Measurements from ENCODE around the gene COPG1.
A peak's percentile ranks its signal among the peaks of the same experiment; 100 is the strongest.
"Not testable (repeated sequence)": the region's sequence is repeated elsewhere in the genome, so short reads cannot be mapped to it uniquely, and the experiment has no call there.

Gene COPG1

DNA sequence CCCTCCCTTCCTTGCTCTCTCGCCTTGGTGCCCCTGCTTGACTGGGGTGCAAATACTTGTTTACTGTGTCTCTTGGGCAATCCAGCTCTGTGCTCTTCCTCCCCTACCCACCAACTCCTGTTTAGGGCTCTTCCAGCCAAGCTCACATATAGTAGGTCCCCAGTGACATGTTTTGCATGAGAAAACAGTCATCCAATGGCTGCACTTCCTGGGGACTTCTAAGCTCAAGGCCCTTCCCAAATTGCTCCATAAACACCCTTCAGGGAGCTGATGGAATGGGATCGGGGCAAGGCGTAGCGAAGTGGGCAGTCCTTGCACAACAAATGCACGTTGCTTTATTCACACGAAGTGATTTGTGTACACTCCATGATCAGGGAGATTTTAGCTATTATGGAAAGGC, 9.4 kb upstream of the COPG1 start:
- DNase-seq (ENCODE audit: low read depth, low spot score): no peak

DNA sequence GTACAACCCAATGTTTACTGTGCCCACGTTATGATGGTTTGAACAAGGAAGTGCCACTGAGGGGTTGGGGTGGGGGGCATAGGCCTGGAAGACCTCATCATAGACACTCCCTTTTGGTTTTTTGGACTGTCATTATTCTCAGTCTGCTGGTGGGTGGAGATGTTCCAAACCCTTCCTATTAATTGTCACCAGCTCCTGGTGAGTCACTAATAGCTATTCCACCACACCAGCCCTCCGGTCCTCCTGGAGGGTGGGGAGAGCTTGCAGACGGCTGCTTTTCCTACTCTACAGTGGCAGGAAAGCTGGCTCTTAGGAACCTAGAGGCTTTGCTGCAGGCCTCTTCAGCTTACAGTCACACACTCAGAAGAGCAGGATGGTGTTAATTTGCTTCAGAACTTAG, 9.0 kb upstream of the COPG1 start:
- no peak for DNase-seq (ENCODE audit: low read depth, low spot score)

DNA sequence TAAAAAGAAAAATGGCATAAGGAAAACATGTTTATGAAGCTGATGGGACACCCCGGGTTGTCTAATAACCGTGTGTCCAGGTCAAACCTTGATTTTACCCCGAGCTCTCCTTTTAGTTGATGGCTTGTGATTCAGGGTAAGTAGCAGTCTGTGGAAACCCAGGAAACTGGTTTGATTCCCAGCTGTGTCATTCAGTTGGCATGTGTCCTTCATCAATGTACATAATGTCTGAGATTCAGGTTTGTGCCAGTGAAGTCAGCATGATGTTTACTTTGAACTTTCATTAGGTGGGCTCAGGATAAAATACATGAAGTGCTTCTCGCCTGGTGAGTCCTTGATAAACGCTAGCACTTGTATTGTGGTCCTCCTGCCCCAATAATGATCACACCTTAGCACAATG, 4.3 kb upstream of the COPG1 start:
- no peak for DNase-seq (ENCODE audit: low read depth, low spot score)

DNA sequence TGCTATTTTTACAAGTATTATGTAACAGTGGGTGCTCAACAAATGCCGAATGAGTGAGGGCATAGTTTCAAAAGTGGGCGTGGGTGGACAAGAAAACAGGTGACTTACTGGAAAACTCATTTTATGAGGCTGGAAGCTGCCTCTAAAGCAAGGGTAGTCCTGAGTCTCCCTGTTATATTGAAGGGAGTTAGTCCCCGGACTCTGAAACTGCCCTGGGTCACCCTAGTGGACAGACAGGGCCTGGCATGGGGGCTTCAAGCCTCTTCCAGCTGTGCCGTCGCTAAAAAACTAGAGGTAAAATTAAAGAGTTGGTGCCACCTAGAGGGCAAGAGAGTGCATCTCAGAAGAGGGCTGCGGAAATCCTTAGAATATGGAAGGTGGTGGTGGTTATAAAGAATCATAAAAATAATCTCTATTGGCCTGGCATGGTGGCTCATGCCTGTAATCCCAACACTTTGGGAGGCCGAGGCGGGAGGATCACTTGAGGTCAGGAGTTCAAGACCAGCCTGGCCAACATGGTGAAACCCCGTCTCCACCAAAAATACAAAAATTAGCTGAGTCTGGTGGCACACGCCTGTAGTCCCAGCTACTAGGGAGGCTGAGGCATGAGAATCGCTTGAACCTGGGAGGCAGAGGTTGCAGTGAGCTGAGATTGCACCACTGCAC, 3.6 kb upstream of the COPG1 start:
- DNase-seq (ENCODE audit: low read depth, low spot score): peak; percentile 93

DNA sequence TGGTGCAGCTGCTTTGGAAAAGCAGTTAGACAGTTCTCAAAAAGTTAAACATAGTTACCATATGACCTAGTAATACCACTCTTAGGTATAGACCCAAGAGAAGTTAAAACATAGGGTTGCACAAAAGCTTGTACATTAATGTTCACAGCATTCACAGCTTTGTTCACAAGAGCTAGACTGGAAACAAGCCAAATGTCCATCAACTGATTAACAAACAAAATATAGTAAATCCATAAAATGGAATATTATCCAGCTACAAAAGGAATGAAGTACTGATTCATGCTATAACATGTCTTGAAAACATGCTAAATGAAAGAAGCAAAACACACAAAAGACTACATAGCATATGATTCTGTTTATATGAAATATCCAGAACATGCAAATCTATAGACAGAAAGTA, 2.8 kb upstream of the COPG1 start:
- no peak for DNase-seq (ENCODE audit: low read depth, low spot score)

DNA sequence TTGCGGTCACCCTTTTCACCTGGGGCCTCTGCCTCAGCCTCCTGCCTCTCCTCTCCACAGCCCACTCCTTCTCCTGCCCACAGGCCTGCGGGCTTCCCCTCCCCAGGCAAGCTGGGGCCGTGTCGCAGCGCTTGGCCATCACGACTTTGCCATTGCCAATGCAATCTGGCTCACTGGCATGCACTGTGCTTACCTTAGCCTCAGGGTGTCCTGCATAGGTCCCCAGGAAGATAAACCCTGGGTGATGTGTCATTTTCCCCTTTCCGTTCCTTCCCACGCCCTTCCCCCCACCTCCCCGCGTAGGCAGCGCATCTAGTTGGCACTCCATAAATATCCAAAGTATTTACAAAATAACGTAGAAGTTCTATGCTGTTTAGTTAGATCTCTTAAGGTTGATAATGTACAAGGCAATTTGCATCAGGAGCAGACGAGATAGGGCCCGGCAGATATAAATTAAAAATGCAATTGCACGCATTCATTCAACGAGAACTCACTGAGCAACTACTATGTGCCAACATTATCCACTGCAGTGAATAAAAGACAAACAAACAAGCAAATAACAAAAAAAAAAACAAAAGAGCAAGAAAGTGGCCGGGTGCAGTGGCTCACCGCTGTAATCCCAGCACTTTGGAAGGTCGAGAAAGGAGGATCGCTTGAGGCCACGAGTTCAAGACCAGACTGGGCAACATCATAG, 973 bp upstream of the COPG1 start:
- no peak for DNase-seq (ENCODE audit: low read depth, low spot score)

DNA sequence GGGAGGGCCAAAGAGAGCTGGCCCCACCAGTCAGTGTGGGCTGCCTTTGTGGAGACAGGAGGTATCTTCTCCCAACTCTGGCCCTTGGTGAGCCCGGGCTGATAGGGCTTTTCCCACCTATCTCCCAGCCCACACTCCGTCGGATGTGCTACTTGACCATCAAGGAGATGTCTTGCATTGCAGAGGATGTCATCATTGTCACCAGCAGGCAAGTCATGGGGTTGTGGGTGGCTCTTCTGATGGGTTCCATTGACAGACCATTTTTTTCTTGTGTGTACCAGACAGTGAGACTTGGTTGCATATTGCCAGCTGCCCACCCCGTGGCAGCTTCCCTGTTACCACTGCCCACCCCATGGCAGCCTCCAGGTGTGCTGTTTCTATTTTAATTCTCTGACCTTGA, 3.3 kb downstream of the COPG1 start:
- no peak for DNase-seq (ENCODE audit: low read depth, low spot score)

DNA sequence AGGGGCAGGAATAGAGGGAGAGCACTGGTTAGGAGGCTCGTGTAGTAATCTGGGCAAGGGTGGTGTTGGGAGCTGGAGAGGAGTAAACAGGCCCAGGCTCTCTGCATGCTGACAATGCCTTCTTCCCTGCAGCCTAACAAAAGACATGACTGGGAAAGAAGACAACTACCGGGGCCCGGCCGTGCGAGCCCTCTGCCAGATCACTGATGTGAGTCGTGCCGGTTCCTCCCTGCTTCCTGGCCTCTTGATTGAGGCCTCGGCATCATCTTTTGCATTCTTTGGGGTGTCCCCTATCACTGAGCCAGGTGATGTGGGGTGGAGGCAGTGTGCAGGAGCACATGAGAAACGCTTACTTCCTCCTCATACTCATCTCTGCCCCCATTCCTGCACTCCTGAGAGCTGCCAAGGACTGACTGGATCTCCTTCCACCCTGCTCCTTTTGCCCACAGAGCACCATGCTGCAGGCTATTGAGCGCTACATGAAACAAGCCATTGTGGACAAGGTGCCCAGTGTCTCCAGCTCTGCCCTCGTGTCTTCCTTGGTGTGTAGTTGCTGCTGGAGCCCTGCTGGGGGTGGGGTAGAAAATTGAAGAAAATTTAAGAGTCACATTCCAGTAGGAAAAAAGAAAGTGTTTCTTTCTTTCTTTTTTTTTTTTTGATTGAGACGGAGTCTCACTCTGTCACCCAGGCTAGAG, 5.3 kb downstream of the COPG1 start:
- DNase-seq (ENCODE audit: low read depth, low spot score): no peak

DNA sequence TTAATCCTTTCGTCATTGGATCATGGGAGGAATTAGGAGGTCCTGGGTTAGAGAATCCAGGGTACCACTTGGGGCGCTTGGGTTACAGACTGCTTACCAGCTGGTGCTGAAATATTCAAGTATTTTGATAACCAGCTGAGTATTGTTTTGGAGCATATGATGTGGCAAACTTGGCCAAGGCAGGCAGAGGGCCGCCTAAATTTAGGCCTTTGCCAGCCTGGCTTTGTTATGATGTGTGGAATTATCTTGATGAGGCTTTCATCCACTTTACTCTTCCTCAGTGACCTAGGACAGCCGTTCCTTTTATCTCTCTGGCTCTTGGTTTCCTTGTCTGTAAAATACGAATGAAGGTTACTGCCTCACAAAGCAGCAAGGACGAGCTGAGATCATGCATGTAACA, 6.9 kb downstream of the COPG1 start:
- no peak for DNase-seq (ENCODE audit: low read depth, low spot score)

DNA sequence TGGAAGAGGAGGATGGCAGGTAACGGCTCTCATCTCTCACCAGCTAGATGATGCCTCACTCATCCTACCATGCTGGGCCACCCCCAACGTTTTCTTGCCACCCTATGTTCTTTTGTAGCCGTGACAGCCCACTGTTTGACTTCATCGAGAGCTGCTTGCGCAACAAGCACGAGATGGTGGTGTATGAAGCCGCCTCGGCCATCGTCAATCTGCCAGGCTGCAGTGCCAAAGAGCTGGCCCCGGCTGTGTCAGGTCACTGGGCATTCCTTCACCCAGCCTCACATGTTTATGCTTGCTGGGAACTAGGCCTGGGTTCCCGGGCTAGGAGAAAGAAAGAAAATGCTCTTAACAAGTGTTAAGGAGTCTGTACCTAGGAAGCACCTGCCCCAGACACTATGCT, 8.2 kb downstream of the COPG1 start:
- DNase-seq (ENCODE audit: low read depth, low spot score): no peak

DNA sequence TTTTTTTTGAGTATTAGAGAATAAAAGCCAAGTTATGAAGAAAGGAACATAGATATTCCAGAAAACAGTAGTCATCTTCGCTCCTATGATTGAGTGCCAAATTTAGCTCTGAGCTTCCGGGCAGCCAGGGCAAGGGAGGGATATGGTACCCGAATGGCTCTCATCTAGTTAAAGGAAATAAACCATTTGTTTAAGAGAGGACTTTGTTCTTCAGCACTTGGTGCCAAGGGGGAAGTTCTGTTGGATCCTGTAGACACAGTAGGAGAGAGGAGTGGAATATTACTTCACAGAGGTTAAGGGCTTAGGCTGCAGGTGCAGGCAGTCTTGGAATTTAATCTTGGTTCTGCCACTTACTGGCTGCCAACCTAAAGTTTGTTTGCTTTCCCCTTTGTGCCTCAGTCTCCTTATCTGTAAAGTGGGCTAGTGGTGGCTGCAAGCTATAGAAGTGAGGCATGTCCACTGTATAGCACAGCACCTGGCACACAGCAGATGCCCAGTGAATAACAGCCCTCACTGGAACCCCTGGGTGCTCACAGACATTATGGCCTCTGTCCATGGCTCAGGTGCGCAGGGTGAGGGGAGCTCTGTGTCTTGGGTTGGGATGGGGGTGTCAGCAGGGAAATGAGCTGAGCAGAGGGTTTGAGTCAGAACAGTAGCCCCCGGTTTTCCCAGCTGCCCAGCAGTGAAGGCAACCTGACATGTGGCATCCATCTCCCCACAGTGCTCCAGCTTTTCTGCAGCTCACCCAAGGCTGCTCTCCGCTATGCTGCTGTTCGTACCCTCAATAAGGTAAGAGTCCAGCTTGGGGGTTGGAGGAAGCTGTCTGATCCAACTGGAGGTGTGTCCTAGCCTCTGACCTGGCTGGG, 10.4 kb downstream of the COPG1 start:
- no peak for DNase-seq (ENCODE audit: low read depth, low spot score)

DNA sequence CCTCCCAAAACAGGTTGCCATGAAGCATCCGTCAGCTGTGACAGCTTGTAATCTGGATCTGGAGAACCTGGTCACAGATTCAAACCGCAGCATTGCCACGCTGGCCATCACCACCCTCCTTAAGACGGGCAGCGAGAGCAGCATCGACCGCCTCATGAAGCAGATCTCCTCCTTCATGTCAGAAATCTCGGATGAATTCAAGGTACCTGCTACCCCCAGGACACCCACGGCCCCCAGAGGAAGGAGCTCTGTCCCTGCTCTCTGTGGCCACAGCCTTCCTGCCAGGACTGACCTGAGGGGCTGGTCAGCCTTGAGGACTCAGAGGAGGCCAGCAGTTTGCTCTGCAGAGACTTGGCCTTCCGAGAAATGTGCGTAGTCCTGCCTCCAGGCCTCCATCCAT, 11.2 kb downstream of the COPG1 start:
- no peak for DNase-seq (ENCODE audit: low read depth, low spot score)

DNA sequence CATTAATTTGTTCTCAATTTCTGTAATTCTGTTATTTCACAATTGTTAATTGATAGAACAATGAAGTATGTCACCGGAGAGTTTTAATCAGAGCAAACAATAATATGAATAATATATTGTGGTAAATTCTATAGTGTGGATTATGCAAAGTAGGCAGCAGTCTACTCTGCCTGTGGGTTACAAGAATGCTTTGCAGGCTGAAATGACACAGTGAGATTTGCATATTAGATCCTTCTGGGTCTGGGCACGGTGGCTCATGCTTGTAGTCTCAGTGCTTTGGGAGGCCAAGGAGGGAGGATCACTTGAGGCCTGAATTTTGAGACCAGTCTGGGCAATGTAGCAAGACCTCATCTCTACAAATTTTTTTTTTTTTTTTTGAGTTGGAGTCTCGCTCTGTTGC, 12.5 kb downstream of the COPG1 start:
- DNase-seq (ENCODE audit: low read depth, low spot score): no peak

DNA sequence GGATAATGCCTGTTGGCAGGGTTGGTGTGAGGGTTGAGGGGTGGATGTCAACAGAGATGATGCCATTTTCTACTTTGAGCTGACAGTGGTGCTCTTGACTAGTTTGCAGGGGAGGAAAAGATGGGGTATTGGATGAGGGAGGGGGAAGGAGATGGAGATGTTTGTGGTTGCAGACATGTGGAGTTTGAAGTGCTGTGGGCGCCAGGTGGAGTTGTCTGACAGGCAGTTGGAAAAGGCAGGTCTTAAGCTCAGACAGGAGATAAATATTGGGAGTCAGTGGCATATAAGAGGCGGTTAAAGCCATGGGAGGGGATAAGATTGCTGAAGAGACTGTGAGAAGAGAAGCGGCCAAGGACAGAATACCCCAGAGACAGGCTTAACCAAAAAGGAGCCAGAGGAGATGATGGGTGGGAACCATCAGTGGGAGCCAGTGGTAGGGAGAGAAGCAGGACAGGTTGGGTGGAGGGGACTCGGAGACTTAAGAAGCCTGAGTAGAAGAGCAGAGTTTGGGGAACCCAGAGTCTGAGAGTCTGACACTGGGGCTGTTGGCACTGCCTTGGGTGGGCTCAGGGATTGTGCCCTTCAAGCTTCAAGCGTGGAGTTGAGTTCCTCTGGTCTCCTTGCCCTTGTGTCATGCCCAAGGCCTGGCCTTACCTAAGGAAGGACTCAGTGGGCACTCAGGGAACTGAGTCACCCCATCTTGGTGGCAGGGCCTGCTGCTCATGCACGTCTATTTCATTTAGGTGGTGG, 13.9 kb downstream of the COPG1 start:
- DNase-seq (ENCODE audit: low read depth, low spot score): no peak

DNA sequence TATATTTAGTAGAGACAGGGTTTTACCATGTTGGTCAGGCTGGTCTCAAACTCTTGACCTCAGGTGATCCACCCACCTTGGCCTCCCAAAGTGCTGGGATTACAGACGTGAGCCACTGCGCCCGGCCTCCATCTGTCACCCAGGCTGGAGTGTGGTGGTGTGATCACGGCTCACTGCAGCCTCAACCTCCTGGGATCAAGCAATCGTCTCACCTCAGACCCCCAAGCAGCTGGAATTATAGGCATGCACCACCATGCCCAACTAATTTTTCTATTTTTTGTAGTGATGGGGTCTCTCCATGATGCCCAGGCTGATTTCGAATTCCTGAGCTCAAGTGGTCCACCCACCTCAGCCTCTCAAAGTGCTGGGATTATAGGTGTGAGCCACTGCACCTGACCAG, 15.6 kb downstream of the COPG1 start:
- DNase-seq (ENCODE audit: low read depth, low spot score): not testable (repeated sequence)

DNA sequence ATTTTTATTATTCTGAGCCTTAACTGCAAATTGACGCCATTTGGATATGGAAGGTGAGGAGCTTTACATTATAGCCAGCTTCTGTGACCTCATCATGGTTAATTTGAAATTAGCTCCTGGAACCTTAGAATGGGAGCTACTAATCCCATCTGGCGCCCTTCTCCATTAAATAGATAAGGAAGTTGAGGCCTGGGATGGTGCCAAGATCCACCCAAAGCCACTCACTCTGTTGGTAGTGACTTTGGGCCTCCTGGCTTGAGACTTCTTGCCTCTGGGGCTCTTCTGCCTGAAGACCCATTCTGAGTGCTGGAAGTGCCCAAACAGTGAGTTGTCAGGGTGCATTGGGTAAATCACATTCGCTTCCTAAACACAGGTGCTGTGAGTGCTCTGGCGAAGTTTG, 17.2 kb downstream of the COPG1 start:
- no peak for DNase-seq (ENCODE audit: low read depth, low spot score)

DNA sequence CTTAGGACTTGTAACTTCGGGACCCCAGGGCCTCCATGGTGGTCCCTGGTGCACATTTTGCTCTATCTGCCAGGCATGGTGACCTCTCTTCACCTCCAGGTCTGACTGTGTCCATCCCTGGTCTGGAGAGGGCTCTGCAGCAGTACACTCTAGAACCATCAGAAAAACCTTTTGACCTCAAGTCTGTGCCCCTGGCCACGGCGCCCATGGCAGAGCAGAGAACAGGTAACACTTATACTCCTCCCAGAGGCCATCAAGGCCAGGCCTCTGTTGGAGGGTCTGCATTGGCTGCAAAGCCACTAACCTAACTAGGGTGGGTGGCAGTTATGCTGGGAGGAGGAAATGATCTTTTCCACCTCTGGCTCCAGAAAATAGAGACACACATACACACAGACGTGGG, 19.0 kb downstream of the COPG1 start:
- DNase-seq (ENCODE audit: low read depth, low spot score): no peak

DNA sequence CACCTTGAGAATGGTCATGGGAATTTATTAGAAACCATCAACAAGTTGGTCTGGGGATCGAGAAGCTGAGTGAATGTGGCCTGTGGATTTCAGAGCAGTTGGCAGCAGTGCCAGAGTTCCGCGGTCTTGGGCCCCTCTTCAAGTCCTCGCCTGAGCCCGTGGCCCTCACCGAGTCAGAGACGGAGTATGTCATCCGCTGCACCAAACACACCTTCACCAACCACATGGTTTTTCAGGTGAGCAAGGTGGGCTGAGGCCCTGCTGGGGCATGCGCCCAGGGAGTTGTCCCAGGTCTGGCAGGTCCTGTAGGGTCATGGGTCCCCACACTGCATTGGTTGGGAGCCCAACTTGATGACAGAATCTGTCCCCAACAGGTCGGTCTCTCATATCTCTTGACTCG, 22.3 kb downstream of the COPG1 start:
- no peak for DNase-seq (ENCODE audit: low read depth, low spot score)

DNA sequence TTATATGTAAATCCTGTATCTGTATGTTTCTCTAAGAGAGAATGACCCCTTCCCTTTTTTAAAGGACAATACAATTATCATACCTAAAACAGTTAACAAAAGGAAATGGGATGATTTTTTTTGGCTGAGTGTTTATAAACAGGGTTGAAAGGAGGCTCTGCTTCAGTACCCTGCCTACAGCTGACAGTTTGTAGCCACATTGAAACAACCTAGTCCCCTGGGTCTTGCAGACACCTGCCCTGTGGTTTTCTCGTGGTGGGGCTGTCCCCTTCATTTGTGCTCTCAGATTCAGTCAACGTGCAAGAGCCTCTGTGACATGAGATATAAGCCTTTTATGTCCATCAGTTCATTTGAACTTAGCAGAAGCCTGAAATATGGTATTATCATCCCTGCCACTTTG, 27.0 kb downstream of the COPG1 start:
- no peak for DNase-seq (ENCODE audit: low read depth, low spot score)

DNA sequence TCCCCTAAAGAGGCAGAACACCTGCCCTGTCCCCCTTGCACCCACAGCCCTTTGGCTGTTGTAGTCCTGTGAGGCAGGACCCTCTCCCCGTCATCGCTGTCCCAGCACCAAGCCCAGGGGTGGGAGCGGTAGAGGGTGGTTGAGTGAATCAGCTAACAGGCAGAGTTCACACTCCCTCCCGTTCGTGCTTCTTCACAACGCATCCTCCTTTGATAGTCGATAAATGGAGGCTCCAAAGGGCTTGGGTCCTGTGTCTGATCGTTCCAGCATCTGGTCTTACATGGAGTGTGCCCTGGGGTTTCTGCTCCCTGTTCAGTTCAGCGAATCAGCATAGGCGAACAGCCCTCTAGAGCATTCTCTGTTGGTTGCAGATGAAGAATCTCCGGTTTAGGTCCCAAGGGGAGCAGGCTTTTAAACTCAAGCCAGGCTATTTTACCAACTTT, 28.4 kb downstream of the COPG1 start:
- peak; percentile 11 for DNase-seq (ENCODE audit: low read depth, low spot score)

DNA sequence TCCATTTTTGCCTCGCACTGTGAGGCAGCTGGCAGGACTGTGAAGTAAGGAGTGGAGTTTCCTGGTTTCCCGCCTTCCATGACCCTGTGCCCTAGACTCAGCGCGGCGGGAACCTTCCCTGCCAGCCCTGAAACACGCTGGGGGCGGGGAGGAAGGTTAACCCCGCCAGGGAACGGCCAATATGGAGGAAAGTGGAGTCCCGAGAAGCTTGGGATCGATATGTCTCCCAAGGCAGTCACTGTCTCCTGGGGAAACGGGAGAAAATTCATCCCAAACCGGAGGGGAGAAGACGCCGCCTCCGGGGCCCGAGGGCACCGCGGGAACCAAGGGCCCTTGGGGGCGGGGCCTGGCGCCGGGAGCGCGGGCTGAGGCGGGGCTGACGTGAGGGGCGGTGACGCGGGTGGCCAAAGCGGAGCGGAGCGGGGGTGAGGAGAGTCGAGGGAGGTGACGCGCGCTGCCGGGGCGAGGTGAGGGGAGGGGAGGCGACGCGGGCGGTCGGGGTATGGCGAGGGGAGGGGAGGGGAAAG, 29.1 kb downstream of the COPG1 start, which contains the start of gene HMCES:
Gene HMCES, plus strand, starts transcription at position 432 of the 527 bp plus-strand sequence. CDS start 863 bp downstream, outside the sequence.
- DNase-seq (ENCODE audit: low read depth, low spot score): peak; percentile 95

Measured in astrocyte of the hippocampus (primary cell).